Spleen (tissue), 11 donors: ENCODE measurements around the gene PSIP1. TPM values are rescaled to one million over a fixed set of nuclear protein-coding genes. Genes with fewer than 3 reads are reported as not detected.
A peak's percentile ranks its signal among the peaks of the same experiment; 100 is the strongest.

Experiments
- DNase-seq: peaks from one replicate; pipeline ENCODE4 v3.0.0-alpha.2; 2020
- H3K27ac ChIP-seq, 8 donors: fragments of 200-600 bp; sonication (generic) in 7 of 8; 1 replicate in 4 of 8; 2 replicates in 4 of 8; pipeline versions ENCODE4 v1.5.0 to v1.8.0; 2016 to 2021; ENCODE audit warnings: inconsistent platforms in 4 of 8, mild to moderate bottlenecking in 4 of 8, moderate library complexity in 1 of 8
- H3K27me3 ChIP-seq, 7 donors: fragments of 200-600 bp; sonication (generic) in 6 of 7; replicated peaks in 1 of 7; 1 replicate in 4 of 7; 2 replicates in 3 of 7; pipeline versions ENCODE4 v1.5.0 to v1.8.0; 2016 to 2021; ENCODE audit warnings: inconsistent platforms in 3 of 7, mild to moderate bottlenecking in 1 of 7
- H3K36me3 ChIP-seq, 6 donors: fragments of 200-600 bp; sonication (generic) in 5 of 6; 1 replicate in 4 of 6; 2 replicates in 2 of 6; pipeline versions ENCODE4 v1.5.0 to v1.8.0; 2016 to 2021; ENCODE audit warnings: inconsistent platforms in 2 of 6
- H3K4me1 ChIP-seq, 6 donors: fragments of 200-600 bp; sonication (generic) in 5 of 6; 1 replicate in 3 of 6; 2 replicates in 3 of 6; pipeline versions ENCODE4 v1.5.0 to v1.8.0; 2016 to 2021; ENCODE audit warnings: inconsistent platforms in 3 of 6
- H3K4me3 ChIP-seq, 8 donors: fragments of 200-600 bp; sonication (generic) in 7 of 8; 1 replicate in 4 of 8; 2 replicates in 4 of 8; pipeline versions ENCODE4 v1.5.0 to v1.8.0; 2016 to 2021; ENCODE audit warnings: inconsistent platforms in 4 of 8, mild to moderate bottlenecking in 4 of 8, moderate library complexity in 2 of 8
- H3K9me3 ChIP-seq, 8 donors: fragments of 200-600 bp; sonication (generic) in 7 of 8; 1 replicate in 4 of 8; 2 replicates in 4 of 8; pipeline versions ENCODE4 v1.5.0 to v1.8.0; 2016 to 2021; ENCODE audit warnings: inconsistent platforms in 4 of 8
- POLR2A ChIP-seq, 3 donors: fragments of 450-650 bp; IDR thresholded peaks; one replicate each; pipeline ENCODE4 v1.5.1; 2017; ENCODE audit warnings: antibody characterized with exemption in 3 of 3, mild to moderate bottlenecking in 1 of 3
- POLR2AphosphoS5 ChIP-seq, 3 donors: sonication (generic); formaldehyde crosslinking; IDR thresholded peaks; one replicate each; pipeline ENCODE4 v1.5.1; 2017; ENCODE audit warnings: antibody characterized with exemption in 3 of 3
- WGBS, 5 donors: extraction: QIAGEN DNeasy Blood & Tissue Kit in 3 of 5; methylation state at CpG; one replicate each; pipeline versions ENCODE4 v1.1.5 to v1.1.7; 2013 to 2018; 5-methylcytosine and 5-hydroxymethylcytosine counted together
- intact Hi-C: fragments of 100-400 bp; cut with DNase I; formaldehyde crosslinking; loops from one replicate; pipeline ENCODE4 v1.15.0; 2023; ENCODE audit warnings: low total_unique reads
- polyA plus RNA-seq, 3 donors: library from polyadenylated mRNA; stranded (reverse); fragments of 200-250 nt; gene quantifications; one replicate each; pipeline ENCODE4 v1.2.1, GENCODE V29; 2013
- total RNA-seq, 7 donors: library from RNA; depleted of rRNA in 3 of 7; stranded (reverse); fragments of >200 nt in 3 of 7; fragmentation: NEBNext Ultra II Directional in 4 of 7; extraction: Animal tissue kit (Norgen Biotek cat#: 25700) in 4 of 7; gene quantifications; one replicate each; pipeline versions ENCODE4 v1.1.0 to v1.2.1, GENCODE V29; 2016 to 2021
- TF ChIP-seq, protein P1 (sequence below), 11 experiments: fragments of 200-600 bp in 7 of 11; fragments of 450-650 bp in 4 of 11; sonication (generic) in 4 of 11; IDR thresholded peaks in 8 of 11; conservative IDR thresholded peaks in 3 of 11; 1 replicate in 7 of 11; 2 replicates in 4 of 11; pipeline versions ENCODE4 v1.4.0 to v1.8.0; 2016 to 2021; ENCODE audit warnings: antibody characterized with exemption in 11 of 11, inconsistent platforms in 4 of 11, mild to moderate bottlenecking in 1 of 11
- donor health status: healthy with polysubstance abuse.
- donor health status: DM: no; HTN: no; CAD: no; lungs with moderate emphysema.
- donor health status: DM: no; HTN: no; CAD: no.
- donor health status: Bipolar disorder and iron deficiency.
- donor health status: healthy.
- donor health status: DM: no; HTN: no; CAD: no.
- donor health status: DM: yes; HTN: yes; CAD: no.

PSIP1 gene
- total and polyA plus RNA-seq, 10 donors, result 38.1 to 121 (median 57.4) TPM

DNA sequence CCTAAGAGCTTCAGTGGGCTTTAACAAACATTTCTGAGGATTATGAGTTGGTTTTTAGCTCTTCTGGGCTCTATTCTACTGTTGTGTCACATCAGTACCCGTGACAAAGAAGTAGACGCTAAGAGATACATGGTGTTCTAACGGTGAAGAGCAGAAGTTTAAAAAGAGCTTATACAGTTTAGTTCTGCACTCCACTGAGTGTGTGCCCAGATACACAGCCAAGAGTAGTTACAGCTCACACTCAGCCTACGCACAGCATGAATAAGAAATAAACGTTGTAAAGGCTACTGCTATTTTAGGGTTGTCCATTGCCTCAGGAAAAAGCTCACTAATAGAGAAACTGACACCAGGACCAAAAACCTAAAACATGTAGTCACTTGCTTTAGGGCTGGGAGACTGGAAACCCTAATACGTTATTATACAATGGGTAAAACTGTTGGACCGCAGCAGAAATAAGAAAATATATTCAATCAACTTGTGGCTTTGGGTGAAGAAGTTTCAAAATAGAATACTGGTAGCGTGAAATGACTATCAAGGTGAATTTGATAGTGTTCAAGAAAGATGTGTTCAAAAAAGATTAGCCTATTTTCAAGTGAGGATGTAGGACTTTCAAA is 34.7 kb downstream of the PSIP1 start:
- Histone ChIP-seq H3K9me3 (no peaks in the 10 kb centered on the region), H3K27me3 (no peaks in the 10 kb centered on the region), H3K4me1 (peaks cover 0 to 8% (median 0%) of the 10 kb centered on the region in 6 donors), H3K27ac (no peak overlapping the region), H3K36me3 (peaks cover 0 to 100% (median 46%) of the 10 kb centered on the region in 6 donors), H3K4me3 (no peak overlapping the region)
- intact Hi-C loops, result no loop called here
- no peak for DNase-seq
- TF ChIP-seq POLR2A (IDR thresholded peaks at IDR 0.05), result no peak
- peak in 1 of 3 donors; percentile 14 for TF ChIP-seq POLR2AphosphoS5 (IDR thresholded peaks at IDR 0.05)
- 82 to 88% (median 88%) methylated on average over 8 of the region's 8 CpGs for WGBS, 5 donors

DNA sequence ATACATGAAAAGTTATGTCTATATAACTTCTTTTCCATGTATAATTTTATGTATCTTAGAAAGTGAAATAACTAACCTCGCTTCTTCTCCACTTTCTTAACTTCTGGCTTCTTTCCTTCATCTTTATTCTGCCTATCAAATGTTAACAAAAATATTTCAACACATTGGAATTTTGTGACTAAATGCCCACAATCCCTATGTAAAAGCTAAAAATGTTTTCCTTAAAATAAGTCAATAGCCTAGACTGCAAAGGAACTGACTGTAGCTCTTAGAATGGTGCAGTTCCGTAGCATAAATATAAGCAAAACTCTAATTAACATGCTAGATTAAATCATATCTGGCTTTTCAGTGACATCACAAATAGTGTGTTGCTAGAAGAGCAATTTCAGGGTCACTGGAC is 40.9 kb downstream of the PSIP1 start:
- 95 to 99% (median 98%) methylated on average over 2 of the region's 2 CpGs for WGBS, 5 donors
- H3K36me3 ChIP-seq, result peaks cover 3 to 100% (median 59%) of the 10 kb centered on the region in 6 donors
- TF ChIP-seq, protein P1, sequence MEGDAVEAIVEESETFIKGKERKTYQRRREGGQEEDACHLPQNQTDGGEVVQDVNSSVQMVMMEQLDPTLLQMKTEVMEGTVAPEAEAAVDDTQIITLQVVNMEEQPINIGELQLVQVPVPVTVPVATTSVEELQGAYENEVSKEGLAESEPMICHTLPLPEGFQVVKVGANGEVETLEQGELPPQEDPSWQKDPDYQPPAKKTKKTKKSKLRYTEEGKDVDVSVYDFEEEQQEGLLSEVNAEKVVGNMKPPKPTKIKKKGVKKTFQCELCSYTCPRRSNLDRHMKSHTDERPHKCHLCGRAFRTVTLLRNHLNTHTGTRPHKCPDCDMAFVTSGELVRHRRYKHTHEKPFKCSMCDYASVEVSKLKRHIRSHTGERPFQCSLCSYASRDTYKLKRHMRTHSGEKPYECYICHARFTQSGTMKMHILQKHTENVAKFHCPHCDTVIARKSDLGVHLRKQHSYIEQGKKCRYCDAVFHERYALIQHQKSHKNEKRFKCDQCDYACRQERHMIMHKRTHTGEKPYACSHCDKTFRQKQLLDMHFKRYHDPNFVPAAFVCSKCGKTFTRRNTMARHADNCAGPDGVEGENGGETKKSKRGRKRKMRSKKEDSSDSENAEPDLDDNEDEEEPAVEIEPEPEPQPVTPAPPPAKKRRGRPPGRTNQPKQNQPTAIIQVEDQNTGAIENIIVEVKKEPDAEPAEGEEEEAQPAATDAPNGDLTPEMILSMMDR (IDR thresholded peaks at IDR 0.05 in 8 of 11, conservative IDR thresholded peaks at IDR 0.05 in 3 of 11), result no peak
- no peak for TF ChIP-seq POLR2A (IDR thresholded peaks at IDR 0.05)
- TF ChIP-seq POLR2AphosphoS5 (IDR thresholded peaks at IDR 0.05), result no peak

DNA sequence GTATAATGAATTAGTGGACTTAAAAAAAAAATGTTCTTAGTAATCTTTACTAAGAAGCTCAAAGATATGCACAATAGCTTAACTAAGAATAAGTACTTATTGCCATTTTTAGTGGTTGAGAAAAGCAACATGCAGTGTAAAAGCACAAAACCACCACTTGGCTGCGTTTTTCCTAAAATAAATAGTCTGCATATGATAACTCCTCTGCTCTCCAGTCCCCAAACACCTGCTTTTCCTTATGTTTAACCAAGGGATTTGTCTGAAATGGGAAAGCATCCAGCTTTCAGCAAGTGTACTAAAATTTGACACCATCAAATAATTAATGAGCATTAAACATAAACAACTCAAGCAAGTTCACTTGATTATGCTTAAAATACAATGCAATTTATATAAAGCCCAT is 41.4 kb downstream of the PSIP1 start:
- no peak overlapping the region for H3K4me3 ChIP-seq
- H3K36me3 ChIP-seq, result peaks cover 3 to 100% (median 60%) of the 10 kb centered on the region in 6 donors
- TF ChIP-seq, protein P1 (IDR thresholded peaks at IDR 0.05 in 8 of 11, conservative IDR thresholded peaks at IDR 0.05 in 3 of 11), result no peak
- H3K4me1 ChIP-seq, result no peaks in the 10 kb centered on the region
- no peak overlapping the region for H3K27ac ChIP-seq
- intact Hi-C loops, result no loop called here
- no peak for DNase-seq
- H3K27me3 ChIP-seq, result no peaks in the 10 kb centered on the region
- 81 to 93% (median 92%) methylated on average over 1 of the region's 1 CpG for WGBS, 5 donors
- H3K9me3 ChIP-seq, result no peaks in the 10 kb centered on the region

More for the DNA sequence above, 40.9 kb downstream of the PSIP1 start:
- intact Hi-C loops, result no loop called here
- no peak overlapping the region for H3K27ac ChIP-seq
- H3K27me3 ChIP-seq, result no peaks in the 10 kb centered on the region
- no peak overlapping the region for H3K4me3 ChIP-seq
- H3K9me3 ChIP-seq, result no peaks in the 10 kb centered on the region
- DNase-seq, result no peak
- H3K4me1 ChIP-seq, result no peaks in the 10 kb centered on the region

DNA sequence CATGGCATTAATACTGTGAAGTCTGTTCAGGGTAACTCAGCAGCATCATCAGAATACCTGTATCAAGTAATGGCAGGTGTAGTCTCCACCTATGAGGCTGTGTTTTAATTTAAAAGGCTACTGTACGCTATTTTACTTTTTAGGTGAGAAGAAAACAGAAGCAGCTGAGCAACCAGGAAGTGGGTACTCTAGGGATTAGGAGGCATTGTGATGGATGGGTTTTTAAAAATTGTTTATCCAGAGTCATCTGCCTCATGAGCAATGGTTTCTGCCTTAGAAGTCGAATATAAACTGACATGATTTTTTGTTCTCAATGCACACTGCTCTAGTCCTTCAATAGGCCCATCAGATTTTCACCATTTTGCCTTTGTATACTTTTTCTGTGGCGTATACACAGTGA is 42.6 kb downstream of the PSIP1 start:
- Histone ChIP-seq H3K4me1 (no peaks in the 10 kb centered on the region), H3K36me3 (peaks cover 3 to 100% (median 59%) of the 10 kb centered on the region in 6 donors), H3K9me3 (no peaks in the 10 kb centered on the region), H3K27ac (no peak overlapping the region), H3K4me3 (no peak overlapping the region), H3K27me3 (no peaks in the 10 kb centered on the region)
- WGBS, 5 donors, result 83 to 90% (median 85%) methylated on average over 3 of the region's 3 CpGs
- no peak for DNase-seq
- TF ChIP-seq POLR2A (IDR thresholded peaks at IDR 0.05) (no peak), POLR2AphosphoS5 (IDR thresholded peaks at IDR 0.05) (no peak)
- TF ChIP-seq, protein P1 (IDR thresholded peaks at IDR 0.05 in 8 of 11, conservative IDR thresholded peaks at IDR 0.05 in 3 of 11), result no peak
- intact Hi-C loops, result no loop called here
